HG02763 (cell line): Measurements from ENCODE around the gene MTFR2.

Experiments used
- ATAC-seq: cut with Tn5 transposase; IDR thresholded peaks from one replicate; pipeline ENCODE4 v1.9.1; 2021; ENCODE audit warnings: mild to moderate bottlenecking, moderate library complexity; ENCODE audit not compliant: unreplicated experiment

The MTFR2 gene

DNA sequence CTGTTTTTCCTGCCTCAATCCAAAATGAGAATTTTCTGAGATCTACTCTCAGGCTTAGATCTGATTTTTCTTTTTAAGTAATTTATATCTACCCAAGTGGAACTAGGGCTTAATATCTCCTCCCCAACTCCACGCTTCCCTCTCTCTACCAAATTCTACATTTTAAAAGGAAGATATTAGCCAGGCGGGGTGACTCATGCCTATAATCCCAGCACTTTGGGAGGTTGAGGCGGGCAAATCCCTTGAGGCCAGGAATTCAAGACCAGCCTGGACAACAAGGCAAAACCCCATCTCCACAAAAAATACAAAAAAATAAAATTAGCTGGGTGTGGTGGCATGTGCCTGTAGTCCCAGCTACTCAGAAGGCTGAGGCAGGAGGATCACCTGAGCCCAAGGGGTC, 61.0 kb downstream of the MTFR2 start:
- ATAC-seq, result no peak

GRCh38 chr6:136188486-136188885, 61.6 kb downstream of the MTFR2 start:
- no peak for ATAC-seq

DNA sequence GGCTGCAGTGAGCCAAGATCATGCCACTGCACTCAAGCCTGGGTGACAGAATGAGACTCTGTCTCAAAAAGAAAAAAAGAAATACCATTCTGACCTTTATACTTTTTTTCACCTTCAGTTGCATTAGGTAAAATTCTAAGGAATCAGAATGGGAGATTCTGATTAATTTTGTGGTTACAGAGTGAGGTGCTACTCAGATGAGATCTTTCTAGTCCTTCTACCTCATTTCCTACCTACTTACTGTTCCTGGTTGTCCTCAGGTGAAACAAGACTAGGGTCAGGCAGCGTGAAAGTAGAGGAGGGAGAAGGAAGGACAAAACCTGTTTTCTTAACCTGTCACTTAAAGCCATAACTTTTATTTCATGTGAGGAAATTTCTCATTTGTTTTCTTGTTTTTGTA, 63.7 kb downstream of the MTFR2 start:
- ATAC-seq, result no peak

DNA sequence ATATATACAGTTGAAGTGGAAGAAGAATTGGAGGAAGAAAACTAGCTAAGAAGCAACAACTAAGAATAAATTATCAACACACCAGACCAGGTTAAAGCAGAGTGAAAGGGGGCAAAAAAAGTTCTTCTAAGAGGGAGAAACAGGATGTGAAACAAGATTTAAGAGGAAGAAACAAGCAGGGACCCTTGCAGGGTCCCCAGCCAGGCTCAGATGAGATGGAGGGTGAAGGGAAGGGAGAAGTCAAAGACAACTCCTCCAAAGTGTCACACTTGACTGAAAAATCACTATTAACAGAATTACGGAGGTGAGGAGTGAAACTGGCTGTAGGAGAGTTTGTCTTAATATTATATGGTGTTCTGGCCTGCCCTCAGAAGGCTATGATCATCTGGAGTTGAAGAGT, 65.4 kb downstream of the MTFR2 start:
- ATAC-seq, result no peak

GRCh38 chr6:136181861-136182260, 68.2 kb downstream of the MTFR2 start:
- no peak for ATAC-seq

DNA sequence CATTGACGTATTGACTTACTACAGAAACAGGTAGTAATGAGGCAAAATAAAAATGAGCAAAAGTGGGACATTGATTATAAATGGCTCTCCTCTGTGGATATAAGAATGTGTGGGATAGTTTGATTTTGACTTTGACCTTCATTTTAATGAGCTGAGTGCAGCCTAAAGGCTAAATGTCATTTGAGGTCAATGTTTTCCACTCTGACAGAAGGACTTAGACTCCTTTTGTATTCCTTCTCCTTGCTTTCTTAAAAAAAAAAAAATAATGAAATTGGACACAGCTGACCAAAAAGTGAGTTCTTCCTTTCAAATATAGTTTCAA, 68.6 kb downstream of the MTFR2 start:
- ATAC-seq, result no peak
